Activated CD4-positive, alpha-beta T cell treated with anti-CD3 and anti-CD28 coated beads, Interleukin-2, amount 10 ng/mL, durations not matched to agents 7 days and 5 days (primary cell): ENCODE data around the gene EFEMP2. TPM values are rescaled to one million over a fixed set of nuclear protein-coding genes. Genes with fewer than 3 reads are reported as not detected.

ENCODE experiments used
- CTCF ChIA-PET: fragments of 350-600 bp; sonication (Branson Sonifier 250); formaldehyde crosslinking; loops from one replicate; lab custom pipeline; 2021; ENCODE audit warnings: antibody characterized with exemption; lab: Charles Lee
- POLR2A ChIA-PET: fragments of 350-600 bp; sonication (Branson Sonifier 250); formaldehyde crosslinking; loops from one replicate; lab custom pipeline; 2021; ENCODE audit warnings: antibody characterized with exemption; lab: Charles Lee
- DNase-seq: peaks from one replicate; pipeline ENCODE4 v3.0.0-alpha.2; 2020
- H3K27ac Mint-ChIP-seq: one replicate; pipeline ENCODE4 v1.8.0; 2021; ENCODE audit warnings: mild to moderate bottlenecking, moderate library complexity, mixed read lengths
- H3K27me3 Mint-ChIP-seq: one replicate; pipeline ENCODE4 v1.8.0; 2021; ENCODE audit warnings: mixed read lengths
- H3K36me3 Mint-ChIP-seq: one replicate; pipeline ENCODE4 v1.8.0; 2021; ENCODE audit warnings: low read depth, mixed read lengths
- H3K4me1 Mint-ChIP-seq: one replicate; pipeline ENCODE4 v1.8.0; 2021; ENCODE audit warnings: mixed read lengths
- H3K4me3 Mint-ChIP-seq: one replicate; pipeline ENCODE4 v1.8.0; 2021; ENCODE audit warnings: mild to moderate bottlenecking, moderate library complexity, mixed read lengths
- H3K9me3 Mint-ChIP-seq: one replicate; pipeline ENCODE4 v1.8.0; 2021; ENCODE audit warnings: mixed read lengths
- total RNA-seq, 2 experiments: library from RNA; stranded (reverse); gene quantifications; one replicate each; pipeline ENCODE4 v1.2.3, GENCODE V29; 2021

EFEMP2 gene
- total RNA-seq, 2 experiments from 2014 or later: 9.0 to 9.7 TPM

DNA sequence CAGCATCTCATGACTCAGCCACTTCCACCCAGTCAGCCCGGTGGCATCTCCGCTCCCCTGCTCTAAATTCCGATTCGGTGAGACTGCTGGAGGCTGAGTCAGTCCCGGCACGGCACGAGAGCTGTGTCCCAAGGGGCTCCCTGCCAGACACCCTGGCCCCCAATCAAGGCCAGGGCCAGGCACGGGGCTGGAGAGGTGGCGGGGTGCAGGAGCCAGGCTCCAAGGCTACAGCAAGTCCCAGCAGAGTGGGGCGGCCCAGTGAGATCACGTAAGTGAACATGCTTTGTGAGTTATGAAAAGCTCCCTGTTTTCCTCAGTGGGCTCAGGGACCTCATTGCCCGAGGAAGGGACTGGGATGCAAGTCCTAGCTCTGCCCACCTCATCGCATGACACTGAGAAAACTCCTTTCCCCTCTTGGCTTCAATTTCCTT is 43.2 kb upstream of the EFEMP2 start:
- no peak for DNase-seq
- H3K4me3 Mint-ChIP-seq: no peak overlapping the region
- no peaks in the 10 kb centered on the region for H3K9me3 Mint-ChIP-seq
- H3K27me3 Mint-ChIP-seq: no peaks in the 10 kb centered on the region
- peaks cover 22% of the 10 kb centered on the region for H3K36me3 Mint-ChIP-seq
- H3K4me1 Mint-ChIP-seq: peaks cover 38% of the 10 kb centered on the region
- ChIA-PET CTCF (interaction anchor here (0.9 to 24.0 kb wide), 3 partner anchors 12 to 27 kb away, joined by 3 to 340 read pairs (median 3); partner anchors contain the start of genes CCDC85B and FIBP), POLR2A (no interaction called here)
- no peak overlapping the region for H3K27ac Mint-ChIP-seq

DNA sequence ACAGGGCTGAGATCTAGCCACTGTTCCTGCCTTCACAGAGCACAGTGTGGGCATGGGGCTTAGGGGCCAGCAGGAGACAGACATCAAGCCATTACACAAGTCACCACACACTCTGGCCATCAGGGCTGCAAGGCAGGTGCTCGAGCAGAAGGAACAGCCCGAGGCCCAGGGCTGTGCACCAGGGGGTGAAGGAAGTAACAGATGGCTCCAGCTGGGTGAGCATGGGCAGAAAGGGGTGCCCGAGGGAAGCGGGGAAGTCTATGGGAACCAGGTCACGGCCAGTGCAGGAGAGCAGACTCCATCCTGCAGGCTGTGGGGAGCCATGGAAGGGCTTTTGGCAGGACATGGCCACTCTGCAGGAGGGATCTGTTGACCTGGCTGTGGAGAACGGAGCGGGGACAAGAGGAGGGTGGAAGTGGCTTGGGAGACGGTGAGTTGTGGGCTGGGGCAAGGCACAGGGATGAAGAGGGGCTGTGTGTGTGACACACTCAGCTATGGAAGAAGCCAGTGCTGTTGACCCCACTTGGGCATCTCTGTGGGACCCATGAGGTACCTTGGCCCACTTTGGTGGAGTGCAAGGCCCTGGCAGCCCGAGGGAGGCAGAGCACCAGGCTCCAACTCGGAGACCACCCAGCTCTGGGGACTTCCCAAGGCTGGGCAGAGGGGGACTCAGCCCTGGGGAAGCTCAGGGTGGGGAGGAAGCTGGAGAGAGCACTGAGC is 42.7 kb upstream of the EFEMP2 start:
- H3K27ac Mint-ChIP-seq: peak overlapping the region; percentile 7
- POLR2A ChIA-PET: no interaction called here

DNA sequence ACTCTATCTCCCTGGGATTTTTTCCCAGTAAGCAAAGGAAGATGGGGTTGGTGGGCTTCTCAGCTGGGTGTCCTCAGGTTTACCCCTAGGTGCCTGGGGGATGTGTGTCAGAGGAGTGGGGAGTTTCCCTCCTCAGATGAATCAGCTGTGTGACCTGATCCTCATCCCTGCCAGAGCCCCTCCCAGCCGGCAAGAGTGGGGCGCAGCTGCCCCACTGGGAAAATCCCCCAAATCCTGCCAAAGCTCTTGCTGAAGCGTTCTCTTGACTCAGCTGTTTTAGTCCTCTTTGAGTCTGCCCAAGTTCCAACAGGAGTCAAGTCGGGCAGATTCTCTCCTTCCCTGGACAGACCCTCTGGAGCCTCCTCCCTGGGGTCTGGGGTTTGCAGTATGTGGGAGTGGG is 40.2 kb upstream of the EFEMP2 start:
- peaks cover 10% of the 10 kb centered on the region for H3K36me3 Mint-ChIP-seq
- no peak for DNase-seq
- no peaks in the 10 kb centered on the region for H3K9me3 Mint-ChIP-seq
- no peak overlapping the region for H3K4me3 Mint-ChIP-seq
- H3K27me3 Mint-ChIP-seq: no peaks in the 10 kb centered on the region
- no peak overlapping the region for H3K27ac Mint-ChIP-seq
- ChIA-PET CTCF (interaction anchor here (2.5 to 24.0 kb wide), 2 partner anchors 12 to 24 kb away, joined by 11 to 340 read pairs; partner anchors contain the start of genes CCDC85B, FIBP and FOSL1), POLR2A (no interaction called here)
- H3K4me1 Mint-ChIP-seq: peaks cover 32% of the 10 kb centered on the region

More for the DNA sequence above, 42.7 kb upstream of the EFEMP2 start:
- CTCF ChIA-PET: interaction anchor here (0.9 to 24.0 kb wide), 6 partner anchors 9 to 55 kb away, joined by 3 to 340 read pairs (median 3); partner anchors contain the start of genes CCDC85B, FIBP and MUS81
- H3K4me3 Mint-ChIP-seq: no peak overlapping the region
- H3K4me1 Mint-ChIP-seq: peaks cover 34% of the 10 kb centered on the region
- H3K9me3 Mint-ChIP-seq: no peaks in the 10 kb centered on the region
- H3K27me3 Mint-ChIP-seq: no peaks in the 10 kb centered on the region
- no peak for DNase-seq
- peaks cover 17% of the 10 kb centered on the region for H3K36me3 Mint-ChIP-seq

DNA sequence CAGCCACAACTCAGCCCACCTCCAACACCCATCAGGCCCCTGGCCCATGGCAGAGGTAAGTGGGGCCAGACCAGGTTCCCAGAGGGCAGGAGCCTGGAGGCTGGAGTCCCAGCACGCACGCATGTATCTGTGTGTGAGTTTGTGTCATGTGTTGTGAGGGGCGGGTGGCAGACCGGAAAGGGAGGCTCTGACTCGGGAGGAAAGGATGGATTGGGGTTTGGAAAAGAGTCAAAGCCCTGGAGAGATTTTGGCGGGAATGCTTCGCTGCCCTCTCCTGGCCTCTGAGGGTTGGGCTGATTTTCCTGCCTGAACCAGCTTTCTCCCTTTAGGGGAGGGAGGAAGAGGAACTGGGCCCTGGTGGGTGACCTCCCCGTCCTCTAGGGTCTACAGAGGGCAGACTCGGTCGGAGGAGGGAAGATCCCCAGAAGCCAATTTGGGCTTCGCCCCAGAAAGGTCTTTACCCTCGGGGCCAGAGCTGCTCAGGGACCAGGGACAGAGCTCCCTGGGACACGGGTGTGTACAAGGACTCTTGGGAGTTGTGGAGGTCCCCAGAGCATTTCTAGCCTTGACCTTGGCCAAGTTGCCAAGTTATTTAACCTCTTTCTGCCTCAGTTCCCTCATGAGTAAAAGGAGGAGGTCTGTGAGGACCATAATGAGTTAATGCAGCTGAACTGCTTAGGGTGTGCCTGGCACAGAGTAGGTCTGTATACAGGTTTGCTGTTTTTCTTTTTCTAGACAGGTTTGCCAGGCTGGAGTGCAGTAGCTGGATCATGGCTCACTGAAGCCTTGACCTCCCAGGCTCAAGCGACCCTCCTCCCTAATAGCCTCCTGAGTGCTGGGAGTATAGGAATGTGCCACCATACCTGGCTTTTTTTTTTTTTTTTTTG is 39.3 kb upstream of the EFEMP2 start:
- Mint-ChIP-seq H3K9me3 (no peaks in the 10 kb centered on the region), H3K27ac (no peak overlapping the region), H3K4me3 (no peak overlapping the region), H3K4me1 (peaks cover 26% of the 10 kb centered on the region), H3K27me3 (peaks cover 2% of the 10 kb centered on the region), H3K36me3 (peaks cover 6% of the 10 kb centered on the region)
- no peak for DNase-seq
- CTCF ChIA-PET: interaction anchor here (0.8 to 24.0 kb wide), 3 partner anchors 11 to 200 kb away, joined by 4 to 340 read pairs (median 11); partner anchors contain the start of genes CCDC85B, FIBP, FOSL1 and KAT5
- POLR2A ChIA-PET: no interaction called here

DNA sequence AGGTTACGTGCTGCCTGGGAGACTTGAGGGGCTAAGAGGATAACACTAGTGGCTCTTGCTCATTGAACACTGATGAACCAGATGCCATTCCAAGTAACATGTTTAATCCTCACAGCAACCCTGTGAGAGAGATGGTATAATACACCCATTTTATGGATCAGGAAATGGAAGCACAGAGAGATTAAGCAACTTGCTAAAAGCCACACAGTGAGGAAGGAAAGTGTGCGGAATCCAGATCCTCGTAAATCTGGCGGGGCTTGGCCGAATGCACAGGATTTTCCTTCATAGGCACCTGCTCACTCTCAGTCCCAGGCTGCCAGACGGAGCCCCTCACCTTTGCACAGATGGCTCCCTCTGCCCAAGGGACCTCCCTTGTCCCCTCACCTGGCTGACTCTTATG is 35.3 kb upstream of the EFEMP2 start:
- POLR2A ChIA-PET: no interaction called here
- CTCF ChIA-PET: interaction anchor here (24.0 kb wide), 1 partner anchor 19 kb away, joined by 340 read pairs; the partner anchor contains the start of genes CCDC85B and FIBP
- Mint-ChIP-seq H3K9me3 (no peaks in the 10 kb centered on the region), H3K27ac (no peak overlapping the region), H3K36me3 (no peaks in the 10 kb centered on the region), H3K27me3 (peaks cover 15% of the 10 kb centered on the region), H3K4me3 (no peak overlapping the region), H3K4me1 (peaks cover 12% of the 10 kb centered on the region)
- no peak for DNase-seq

DNA sequence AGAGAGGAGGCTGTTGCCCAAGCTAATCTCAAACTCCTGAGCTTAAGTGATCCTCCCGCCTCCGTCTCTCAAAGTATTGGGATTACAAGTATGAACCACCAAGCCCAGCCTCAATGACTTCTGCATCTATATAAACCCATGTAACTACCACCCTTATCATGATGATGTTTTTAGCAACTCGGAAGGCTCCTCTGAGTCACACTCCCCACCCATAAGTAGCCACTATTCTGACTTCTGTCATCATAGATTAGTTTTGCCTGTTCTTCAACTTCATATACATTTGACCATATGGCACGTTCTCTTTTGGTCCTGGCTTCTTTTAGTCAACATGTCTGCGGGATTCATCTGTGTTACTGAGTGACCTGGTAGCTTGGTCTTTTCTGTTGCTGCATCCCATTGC is 34.0 kb upstream of the EFEMP2 start:
- no peak for DNase-seq
- Mint-ChIP-seq H3K27me3 (peaks cover 19% of the 10 kb centered on the region), H3K4me3 (no peak overlapping the region), H3K4me1 (peaks cover 15% of the 10 kb centered on the region), H3K36me3 (no peaks in the 10 kb centered on the region), H3K27ac (no peak overlapping the region), H3K9me3 (no peaks in the 10 kb centered on the region)
- POLR2A ChIA-PET: no interaction called here
- CTCF ChIA-PET: interaction anchor here (0.6 to 24.0 kb wide), 5 partner anchors 8 to 1440 kb away, joined by 3 to 340 read pairs (median 4); partner anchors contain the start of genes CCDC85B and FIBP

DNA sequence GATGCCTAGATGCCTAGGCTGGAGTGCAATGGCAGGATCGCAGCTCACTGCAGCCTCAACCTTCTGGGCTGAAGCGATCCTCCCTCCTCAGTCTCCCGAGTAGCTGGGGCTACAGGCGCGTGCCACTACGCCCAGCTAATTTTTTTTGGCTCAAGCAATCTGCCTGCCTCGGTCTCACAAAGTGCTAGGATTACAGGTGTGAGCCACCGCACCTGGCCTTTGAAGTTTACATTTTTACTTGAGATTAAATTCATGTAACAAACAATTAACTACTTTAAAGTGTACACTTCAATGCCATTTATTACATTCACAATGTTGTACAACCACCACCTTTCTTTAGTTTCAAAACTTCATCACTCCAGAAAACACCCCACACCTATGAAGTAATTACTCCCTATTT is 31.1 kb upstream of the EFEMP2 start:
- CTCF ChIA-PET: interaction anchor here (1.1 to 24.0 kb wide), 3 partner anchors 15 to 192 kb away, joined by 3 to 340 read pairs (median 8); partner anchors contain the start of genes CCDC85B, FIBP and KAT5
- no peaks in the 10 kb centered on the region for H3K9me3 Mint-ChIP-seq
- H3K27me3 Mint-ChIP-seq: peaks cover 19% of the 10 kb centered on the region
- peaks cover 19% of the 10 kb centered on the region for H3K4me1 Mint-ChIP-seq
- no peak overlapping the region for H3K27ac Mint-ChIP-seq
- POLR2A ChIA-PET: no interaction called here
- DNase-seq: no peak
- H3K36me3 Mint-ChIP-seq: no peaks in the 10 kb centered on the region
- H3K4me3 Mint-ChIP-seq: no peak overlapping the region

DNA sequence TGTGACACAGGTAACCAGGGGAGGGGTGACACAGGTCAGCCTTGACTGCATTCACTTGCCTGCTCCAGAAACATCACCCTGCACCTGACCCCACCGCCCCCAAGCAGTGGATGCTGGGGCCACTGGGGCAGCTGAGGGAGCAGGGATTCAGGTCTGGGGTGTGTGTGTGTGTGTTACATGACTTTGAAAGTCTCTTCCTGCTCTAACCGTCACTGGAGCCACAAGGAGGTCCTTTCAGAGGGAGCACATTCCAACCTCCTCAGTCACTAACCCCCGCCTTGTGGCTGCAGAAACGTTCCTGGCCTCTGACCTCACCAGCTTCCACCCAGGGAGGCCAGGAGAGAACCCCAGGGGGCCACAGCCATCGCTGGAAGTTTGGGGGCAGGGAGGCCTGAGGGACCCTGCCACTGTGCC is 30.5 kb upstream of the EFEMP2 start:
- H3K27me3 Mint-ChIP-seq: peaks cover 19% of the 10 kb centered on the region
- ChIA-PET CTCF (interaction anchor here (1.0 to 24.0 kb wide), 5 partner anchors 14 to 265 kb away, joined by 3 to 340 read pairs (median 3); partner anchors contain the start of genes CCDC85B, FIBP, KAT5 and SIPA1), POLR2A (no interaction called here)
- H3K27ac Mint-ChIP-seq: no peak overlapping the region
- no peaks in the 10 kb centered on the region for H3K36me3 Mint-ChIP-seq
- peaks cover 19% of the 10 kb centered on the region for H3K4me1 Mint-ChIP-seq
- no peak for DNase-seq
- no peaks in the 10 kb centered on the region for H3K9me3 Mint-ChIP-seq
- H3K4me3 Mint-ChIP-seq: no peak overlapping the region

DNA sequence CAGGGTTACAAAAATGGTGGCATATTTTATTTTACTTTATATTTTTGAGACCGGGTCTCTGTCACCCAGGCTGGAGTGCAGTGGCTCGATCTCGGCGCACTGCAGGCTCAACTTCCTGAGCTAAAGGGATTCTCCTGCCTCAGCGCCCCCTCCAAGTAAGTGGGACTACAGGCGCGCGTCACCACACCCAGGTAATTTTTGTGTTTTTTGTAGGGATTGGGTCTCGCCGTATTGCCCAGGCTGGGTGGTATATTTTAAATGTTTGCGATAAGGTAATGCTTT is 28.2 kb upstream of the EFEMP2 start:
- Mint-ChIP-seq H3K36me3 (no peaks in the 10 kb centered on the region), H3K4me3 (peak overlapping the region; percentile 56), H3K9me3 (no peaks in the 10 kb centered on the region), H3K27me3 (peaks cover 12% of the 10 kb centered on the region), H3K27ac (peak overlapping the region; percentile 68), H3K4me1 (peaks cover 28% of the 10 kb centered on the region)
- no peak for DNase-seq
- ChIA-PET CTCF (interaction anchor here (0.7 to 24.0 kb wide), 11 partner anchors 8 to 189 kb away, joined by 3 to 340 read pairs (median 5); partner anchors contain the start of genes CCDC85B, FIBP and KAT5), POLR2A (interaction anchor here (0.6 to 0.9 kb wide), 2 partner anchors 11 to 12 kb away, joined by 3 to 5 read pairs; partner anchors contain the start of genes CCDC85B and FIBP)

DNA sequence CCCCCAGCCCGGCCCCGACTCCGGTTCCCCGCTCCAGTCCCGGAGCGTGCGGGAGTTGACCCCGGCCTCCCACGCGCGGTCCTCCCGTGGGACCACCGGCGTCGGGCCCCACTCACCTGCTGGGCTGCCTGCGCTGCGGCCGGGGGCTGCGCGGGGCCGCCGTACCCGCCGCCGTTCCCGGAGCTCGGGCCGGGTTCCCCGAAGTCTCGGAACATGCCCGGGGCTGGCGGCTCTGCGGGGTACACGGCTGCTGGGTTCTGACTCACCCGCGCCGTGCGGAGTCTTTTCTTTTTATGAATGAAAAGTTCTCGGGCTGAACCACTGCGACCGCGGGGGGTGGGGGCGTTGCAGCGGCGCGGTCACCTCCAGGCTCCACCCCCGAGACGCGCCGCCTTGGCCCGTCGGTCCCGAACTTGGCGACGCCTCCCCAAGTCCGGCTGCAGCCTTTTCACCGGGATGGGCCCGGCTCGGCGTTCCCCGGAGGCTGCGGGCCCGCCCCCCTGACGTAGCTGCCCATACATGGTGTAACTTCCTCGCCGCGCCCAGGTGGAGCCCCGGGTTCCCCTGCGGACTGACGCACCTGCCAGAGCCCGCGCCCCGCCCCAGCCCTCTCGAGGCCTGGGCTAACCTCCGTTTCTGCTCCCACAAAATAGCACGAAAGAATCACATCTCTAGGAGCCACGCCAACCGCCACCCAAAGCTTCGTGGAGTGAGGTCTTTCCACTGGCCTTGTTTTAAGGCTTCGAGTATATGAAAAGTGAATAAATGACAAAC is 27.7 kb upstream of the EFEMP2 start, which contains the start of gene FOSL1:
FOSL1 (minus strand) TSS at position 264 of the 774 bp plus-strand sequence; CDS start at position 215, 49 bp downstream.
- no peaks in the 10 kb centered on the region for H3K36me3 Mint-ChIP-seq
- no peaks in the 10 kb centered on the region for H3K9me3 Mint-ChIP-seq
- POLR2A ChIA-PET: interaction anchor here (0.6 to 0.9 kb wide), 2 partner anchors 10 to 12 kb away, joined by 3 to 5 read pairs; partner anchors contain the start of genes CCDC85B and FIBP
- peak within 1 kb of the TSS; percentile 63 for H3K4me3 Mint-ChIP-seq
- H3K4me1 Mint-ChIP-seq: peaks cover 33% of the 10 kb centered on the region
- CTCF ChIA-PET: interaction anchor here (0.7 to 24.0 kb wide), 9 partner anchors 9 to 81 kb away, joined by 3 to 340 read pairs (median 5); partner anchors contain the start of genes CCDC85B and FIBP
- H3K27me3 Mint-ChIP-seq: peaks cover 11% of the 10 kb centered on the region
- H3K27ac Mint-ChIP-seq: peak within 1 kb of the TSS; percentile 75
- DNase-seq: peak; percentile 93

DNA sequence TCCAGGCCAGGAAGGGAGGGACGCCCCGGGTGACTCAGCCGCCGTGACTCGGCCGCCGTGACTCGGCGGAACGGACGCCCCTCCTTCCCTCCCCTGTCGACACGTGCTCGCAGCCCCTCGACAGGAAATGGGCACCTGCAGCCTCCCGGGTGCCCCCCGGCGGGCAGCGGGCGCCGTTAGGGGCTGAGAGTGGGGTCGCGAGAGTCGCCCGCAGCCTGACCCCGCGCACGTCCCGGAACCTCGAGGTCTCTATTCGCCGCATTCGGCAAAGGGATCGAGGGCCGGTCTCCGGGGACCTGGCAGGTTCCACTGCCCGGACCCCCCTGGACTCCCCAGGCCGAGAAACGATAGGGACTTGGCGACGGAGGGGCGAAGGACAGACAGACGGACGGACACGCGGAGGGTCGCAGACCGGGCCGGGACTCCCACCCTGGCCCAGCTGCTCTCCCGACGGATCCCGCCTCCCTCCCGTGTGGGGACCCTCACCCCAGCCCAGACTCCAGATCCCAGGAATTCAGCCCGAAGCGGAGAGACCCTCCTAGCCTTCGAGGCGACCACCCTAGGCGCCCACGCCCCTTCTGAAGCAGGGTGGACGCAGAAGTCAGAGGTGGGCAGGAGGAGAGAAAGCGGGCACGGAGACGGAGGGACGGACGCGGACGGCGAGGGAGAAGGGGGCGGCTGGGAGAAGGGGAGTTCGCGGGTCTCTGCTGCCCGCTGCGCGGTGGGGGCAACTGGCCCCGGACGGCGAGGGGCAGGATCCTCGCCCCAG is 26.9 kb upstream of the EFEMP2 start:
- Mint-ChIP-seq H3K9me3 (no peaks in the 10 kb centered on the region), H3K27ac (peak overlapping the region; percentile 75), H3K4me3 (peak overlapping the region; percentile 63), H3K4me1 (peaks cover 36% of the 10 kb centered on the region), H3K27me3 (peaks cover 11% of the 10 kb centered on the region), H3K36me3 (no peaks in the 10 kb centered on the region)
- POLR2A ChIA-PET: no interaction called here
- CTCF ChIA-PET: interaction anchor here (1.3 to 24.2 kb wide), 4 partner anchors 11 to 48 kb away, joined by 3 to 590 read pairs (median 172); partner anchors contain the start of genes CCDC85B, CFL1, CTSW and EFEMP2
- DNase-seq: peak; percentile 49
